Measurements from ENCODE around the gene PCDH12.
"Not testable (repeated sequence)": the region's sequence is repeated elsewhere in the genome, so short reads cannot be mapped to it uniquely, and the experiment has no call there.

Gene PCDH12

DNA sequence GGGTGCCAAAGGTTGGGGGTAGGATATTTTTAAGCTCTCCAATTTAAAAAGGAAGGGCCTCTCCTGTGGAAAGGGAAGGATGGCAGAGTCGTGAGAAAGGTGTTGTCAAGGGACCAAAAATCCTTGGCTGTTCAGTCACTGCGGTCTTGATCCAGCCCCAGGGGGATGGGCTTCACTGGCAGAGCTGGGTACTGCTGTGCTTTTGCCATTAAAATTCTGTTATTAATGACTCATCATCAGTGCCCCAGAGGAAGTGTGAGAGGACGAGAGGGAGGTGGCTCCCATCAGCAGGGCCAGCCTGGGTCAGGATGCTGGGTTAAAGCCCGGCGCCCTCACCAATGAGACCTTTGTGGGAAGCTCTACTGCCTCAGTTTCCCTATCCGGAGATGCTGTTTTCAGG is 16.7 kb downstream of the PCDH12 start:
- no peak for DNase-seq (ENCODE audit: low read depth in 1 of 2, low spot score in 1 of 2)

DNA sequence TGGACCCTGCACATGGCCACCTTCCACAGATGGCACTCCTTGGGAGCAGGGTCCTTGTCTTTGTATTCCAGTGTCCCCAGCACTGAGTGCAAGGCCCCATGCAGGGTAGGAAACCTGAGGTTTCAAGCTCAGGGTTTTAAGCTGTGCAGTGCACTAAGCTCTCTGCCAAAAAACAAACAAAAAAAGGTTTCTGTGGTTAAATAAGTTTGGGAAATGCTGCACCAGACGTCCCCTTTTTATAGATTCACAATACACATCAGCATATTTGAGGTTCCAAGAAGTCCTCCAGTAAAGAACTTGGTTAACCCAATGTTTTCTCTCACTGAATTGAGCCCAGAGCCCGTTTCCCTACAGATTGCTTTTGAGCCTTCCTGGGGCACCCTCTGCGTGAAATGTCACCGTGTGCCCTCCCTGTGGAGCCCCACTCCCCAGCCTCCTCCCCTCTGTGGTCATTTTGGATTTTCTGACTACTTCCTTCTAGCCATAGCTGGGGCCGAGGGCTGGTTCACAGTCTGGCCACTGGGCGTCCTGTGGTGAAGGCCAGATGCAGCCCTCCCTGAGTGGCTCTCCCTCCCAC is 17.2 kb downstream of the PCDH12 start:
- no peak for DNase-seq (ENCODE audit: low read depth in 1 of 2, low spot score in 1 of 2)

DNA sequence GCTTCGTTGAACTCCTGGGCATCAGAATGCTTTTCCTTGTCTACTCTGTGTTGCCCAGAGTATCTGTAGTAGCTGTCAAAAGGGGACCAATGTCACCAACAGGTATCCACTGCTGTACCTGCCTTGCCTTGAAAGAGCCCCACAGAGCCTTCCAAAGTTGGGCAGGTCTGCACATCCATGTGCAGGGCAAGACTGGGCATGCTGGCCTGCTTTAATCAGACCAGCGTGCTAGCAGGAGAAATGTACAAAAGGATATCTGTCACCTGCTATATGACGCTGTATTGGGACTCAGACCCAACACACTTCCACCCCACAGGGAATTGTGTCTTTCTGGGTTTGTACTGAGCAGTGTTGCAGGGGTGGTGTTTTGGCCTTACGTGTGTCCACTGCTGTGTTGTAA is 22.5 kb downstream of the PCDH12 start:
- DNase-seq (ENCODE audit: low read depth in 1 of 2, low spot score in 1 of 2), result no peak

DNA sequence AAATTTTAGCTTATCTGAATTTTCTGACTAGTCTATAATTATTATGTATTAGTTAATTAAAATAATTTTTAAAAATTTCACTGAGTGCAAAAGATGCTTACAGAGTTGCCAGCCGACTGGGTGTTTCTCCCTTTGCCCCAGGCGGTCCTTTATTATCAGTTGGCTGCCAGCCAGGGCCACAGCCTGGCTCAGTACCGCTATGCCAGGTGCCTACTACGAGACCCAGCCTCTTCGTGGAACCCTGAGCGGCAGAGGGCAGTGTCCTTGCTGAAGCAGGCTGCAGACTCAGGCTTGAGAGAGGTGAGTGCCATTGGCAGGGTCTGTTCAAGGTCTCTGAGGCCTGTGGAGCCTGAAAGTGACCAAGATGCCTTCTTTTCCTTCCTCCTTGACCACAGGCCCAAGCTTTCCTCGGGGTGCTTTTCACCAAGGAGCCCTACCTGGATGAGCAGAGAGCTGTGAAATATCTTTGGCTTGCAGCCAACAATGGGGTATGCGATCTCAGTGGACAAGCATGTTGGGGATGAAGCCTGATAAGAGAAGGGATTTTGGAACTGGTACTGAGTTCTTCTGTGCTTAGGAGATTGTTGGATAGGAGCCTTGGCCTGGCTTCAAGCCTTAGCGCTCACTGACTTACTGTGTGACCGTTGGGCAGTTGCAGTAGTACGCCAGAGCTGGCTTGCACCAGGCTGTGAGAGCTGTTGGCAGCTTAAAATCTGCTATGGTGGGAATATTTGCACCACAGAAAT is 23.7 kb downstream of the PCDH12 start:
- DNase-seq (ENCODE audit: low read depth in 1 of 2, low spot score in 1 of 2), result no peak

DNA sequence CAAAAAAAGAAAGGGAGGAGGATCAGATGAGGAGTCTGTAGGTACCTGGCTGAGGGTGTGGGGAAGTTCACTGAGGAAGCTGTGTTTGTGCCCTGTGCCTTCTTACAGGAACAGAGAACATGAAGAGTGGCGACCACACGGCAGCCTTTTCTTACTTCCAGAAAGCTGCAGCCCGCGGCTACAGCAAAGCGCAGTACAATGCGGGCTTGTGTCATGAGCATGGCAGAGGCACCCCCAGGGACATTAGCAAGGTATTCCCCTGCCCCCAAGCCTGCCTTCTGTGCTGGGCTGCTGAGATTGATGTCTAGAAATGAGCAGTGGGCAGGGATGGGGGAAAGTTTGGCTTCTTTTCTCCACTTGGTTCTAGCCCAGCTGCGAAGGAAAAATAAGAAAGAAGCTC is 24.9 kb downstream of the PCDH12 start:
- no peak for DNase-seq (ENCODE audit: low read depth in 1 of 2, low spot score in 1 of 2)

DNA sequence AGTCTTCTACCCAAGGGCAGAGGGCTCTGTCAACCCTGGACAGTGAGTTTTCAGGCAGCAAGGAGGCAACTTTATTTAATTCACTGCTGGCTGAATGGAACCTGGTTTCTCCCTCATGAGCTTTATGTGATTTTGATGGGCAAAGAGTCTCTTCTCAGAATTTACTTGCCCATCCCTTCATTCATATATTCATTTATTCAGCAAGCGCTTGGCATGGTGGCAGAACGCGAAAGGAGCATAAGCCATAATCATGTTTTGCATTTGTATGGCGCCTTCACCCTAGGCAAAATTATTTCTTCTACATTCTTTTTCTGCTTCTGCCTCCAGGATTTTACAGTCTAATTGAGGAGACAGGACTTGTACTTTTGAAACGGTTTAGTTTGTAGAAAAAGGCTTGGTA is 26.3 kb downstream of the PCDH12 start:
- DNase-seq (ENCODE audit: low read depth in 1 of 2, low spot score in 1 of 2), result no peak

DNA sequence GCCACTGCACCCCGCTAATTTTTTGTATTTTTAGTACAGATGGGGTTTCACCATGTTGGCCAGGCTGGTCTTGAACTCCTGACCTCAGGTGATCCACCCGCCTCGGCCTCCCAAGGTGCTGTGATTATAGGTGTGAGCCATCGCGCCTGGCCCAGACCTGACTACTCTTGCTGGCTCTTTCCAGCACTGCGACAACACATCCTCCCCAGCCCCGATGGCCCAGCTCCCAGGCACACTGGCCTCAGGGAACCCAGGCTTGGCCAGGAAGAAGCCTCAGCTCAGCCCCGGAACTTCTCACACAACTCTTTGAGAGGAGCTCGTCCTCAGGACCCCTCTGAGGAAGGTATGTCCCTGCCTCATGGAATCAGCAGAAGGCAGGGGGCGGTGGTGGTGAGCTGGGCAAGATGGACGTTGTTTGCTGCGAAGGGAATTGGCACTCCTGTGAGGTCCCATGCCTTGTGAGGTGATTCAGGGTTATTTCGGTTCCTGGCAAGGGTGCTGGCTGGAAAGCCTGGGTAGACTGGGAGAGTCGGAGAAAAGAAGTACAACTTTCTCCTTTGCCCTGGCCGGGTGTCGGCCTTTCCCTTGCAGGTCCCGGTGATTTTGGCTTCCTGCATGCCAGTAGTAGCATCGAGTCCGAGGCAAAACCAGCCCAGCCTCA is 28.5 kb downstream of the PCDH12 start:
- no peak for DNase-seq (ENCODE audit: low read depth in 1 of 2, low spot score in 1 of 2)

DNA sequence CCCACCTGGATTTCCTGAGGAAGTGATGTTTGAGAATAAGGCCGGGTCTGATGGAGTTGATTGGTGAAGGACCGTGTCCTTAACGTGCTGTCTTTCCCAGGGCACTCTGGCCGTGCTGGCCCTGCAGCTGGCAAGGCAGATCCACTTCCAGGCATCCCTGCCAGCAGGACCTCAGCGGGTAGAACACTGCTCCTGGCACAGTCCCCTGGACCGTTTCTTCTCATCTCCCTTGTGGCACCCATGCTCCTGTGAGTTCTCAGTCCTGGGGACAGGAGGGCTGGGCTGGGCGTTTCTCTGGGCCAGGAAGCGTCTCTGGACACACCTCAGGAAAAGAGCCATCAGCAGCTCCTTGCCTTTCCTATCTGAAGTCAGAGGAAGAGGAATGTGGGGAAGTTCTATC is 30.0 kb downstream of the PCDH12 start:
- no peak for DNase-seq (ENCODE audit: low read depth in 1 of 2, low spot score in 1 of 2)

DNA sequence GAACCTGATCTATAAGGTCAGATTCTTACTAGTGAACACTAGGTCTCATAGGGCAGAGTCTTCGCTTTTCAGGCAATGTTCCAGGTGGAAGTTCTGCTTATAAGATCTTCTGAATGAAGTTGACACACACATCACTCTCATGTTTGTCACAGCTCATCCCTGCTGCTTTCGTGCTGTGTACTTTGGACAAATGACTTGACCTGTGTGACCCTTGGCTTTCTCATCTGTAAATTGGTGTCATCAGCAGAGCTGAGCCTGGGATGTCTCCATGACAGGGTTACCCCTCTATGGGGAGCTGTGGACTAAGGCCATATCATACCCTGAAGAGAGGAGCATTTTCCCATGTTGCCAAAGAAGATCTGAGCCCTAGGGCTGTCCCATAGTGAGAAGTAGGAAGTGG is 31.6 kb downstream of the PCDH12 start:
- no peak for DNase-seq (ENCODE audit: low read depth in 1 of 2, low spot score in 1 of 2)

DNA sequence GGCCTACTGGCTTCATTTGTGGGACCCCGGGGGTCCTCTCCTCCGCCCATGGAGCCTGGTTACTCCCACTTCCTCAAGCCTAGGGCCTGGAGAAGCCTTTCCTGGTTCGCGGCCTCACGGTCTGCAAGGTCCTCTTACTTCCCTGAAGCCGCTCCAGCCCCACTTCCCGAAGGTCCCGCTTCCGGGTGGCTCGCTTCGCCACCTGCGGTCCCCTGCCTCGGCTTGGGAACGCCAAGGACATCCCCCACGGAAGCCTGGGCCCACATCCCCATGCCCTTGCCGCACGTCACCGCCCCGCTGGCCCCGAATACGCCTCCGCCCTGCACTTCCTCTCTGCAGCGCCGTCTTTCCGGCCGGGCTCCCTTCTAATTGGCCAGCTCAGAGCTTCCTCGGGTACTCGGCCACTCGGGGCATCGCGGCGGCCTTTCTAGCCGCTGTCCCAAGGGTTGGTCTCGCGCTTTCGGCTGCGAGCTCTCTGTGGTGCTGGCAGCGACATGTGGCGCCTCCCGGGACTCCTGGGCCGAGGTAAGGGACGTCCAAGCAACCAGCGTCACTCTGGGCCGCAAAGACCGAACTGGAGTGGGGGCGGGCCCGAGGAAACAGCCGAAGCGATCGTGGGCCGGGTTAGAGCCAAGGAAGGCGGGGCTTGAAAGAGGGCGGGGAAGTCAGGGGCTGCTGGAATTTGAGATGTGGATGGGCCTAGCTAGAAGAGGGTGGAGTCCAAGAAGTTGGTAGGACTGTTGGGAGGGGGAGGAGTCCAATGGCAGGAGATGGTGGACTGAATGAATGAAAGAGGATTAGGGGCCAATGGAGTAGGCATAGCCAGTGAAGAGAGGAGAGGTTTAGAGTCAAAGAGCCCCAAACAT is 34.3 kb downstream of the PCDH12 start, which contains the start of gene DELE1:
DELE1 (plus strand) TSS at position 424 of the 866 bp plus-strand sequence; CDS start at position 495, 71 bp downstream.
- DNase-seq (ENCODE audit: low read depth in 1 of 2, low spot score in 1 of 2), result peak; percentile 73 to 91

DNA sequence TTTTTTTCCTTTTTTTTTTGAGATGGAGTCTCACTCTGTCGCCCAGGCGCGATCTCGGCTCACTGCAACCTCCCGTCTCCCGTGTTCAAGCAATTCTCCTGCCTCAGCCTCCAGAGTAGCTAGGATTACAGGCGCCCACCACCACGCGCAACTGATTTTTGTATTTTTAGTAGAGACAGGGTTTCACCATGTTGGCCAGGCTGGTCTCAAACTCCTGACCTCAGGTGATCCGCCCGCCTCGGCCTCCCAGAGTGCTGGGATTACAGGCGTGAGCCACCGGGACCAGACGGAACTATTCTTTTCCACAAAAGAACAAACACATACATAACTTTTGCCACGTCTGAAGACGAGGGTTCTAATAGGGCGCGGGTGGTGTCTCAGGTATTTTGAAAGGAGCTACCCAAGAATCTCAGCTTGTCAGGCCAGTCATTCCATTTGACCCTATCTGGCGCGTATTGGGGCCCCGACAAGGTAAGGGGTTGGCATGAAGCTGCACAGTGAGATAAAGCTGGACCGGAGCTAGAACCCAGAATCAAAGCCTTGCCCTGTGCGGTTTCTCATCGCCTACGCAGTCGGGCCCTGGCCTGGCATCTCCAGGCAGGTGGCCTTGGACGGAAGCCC is 35.1 kb downstream of the PCDH12 start:
- DNase-seq (ENCODE audit: low read depth in 1 of 2, low spot score in 1 of 2), result not testable (repeated sequence)

DNA sequence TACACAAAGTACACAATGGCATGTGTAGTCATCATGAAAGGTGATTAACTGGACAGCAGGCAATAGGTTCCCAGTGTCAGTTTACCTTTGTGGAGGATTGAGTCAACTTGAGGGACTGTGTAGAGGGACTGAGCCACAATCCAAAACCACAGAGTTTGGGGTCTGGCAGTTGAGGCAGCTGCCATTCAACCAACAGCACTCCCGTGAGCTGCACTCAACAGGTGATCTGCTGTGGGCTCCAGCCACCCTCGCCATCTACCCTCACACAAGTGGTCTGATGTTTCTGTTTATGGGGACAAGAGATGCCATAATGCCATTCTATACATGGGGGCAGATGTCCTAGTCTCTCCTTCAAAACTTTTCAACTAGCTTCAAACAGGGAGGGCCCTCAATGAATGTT is 37.2 kb downstream of the PCDH12 start:
- no peak for DNase-seq (ENCODE audit: low read depth in 1 of 2, low spot score in 1 of 2)

DNA sequence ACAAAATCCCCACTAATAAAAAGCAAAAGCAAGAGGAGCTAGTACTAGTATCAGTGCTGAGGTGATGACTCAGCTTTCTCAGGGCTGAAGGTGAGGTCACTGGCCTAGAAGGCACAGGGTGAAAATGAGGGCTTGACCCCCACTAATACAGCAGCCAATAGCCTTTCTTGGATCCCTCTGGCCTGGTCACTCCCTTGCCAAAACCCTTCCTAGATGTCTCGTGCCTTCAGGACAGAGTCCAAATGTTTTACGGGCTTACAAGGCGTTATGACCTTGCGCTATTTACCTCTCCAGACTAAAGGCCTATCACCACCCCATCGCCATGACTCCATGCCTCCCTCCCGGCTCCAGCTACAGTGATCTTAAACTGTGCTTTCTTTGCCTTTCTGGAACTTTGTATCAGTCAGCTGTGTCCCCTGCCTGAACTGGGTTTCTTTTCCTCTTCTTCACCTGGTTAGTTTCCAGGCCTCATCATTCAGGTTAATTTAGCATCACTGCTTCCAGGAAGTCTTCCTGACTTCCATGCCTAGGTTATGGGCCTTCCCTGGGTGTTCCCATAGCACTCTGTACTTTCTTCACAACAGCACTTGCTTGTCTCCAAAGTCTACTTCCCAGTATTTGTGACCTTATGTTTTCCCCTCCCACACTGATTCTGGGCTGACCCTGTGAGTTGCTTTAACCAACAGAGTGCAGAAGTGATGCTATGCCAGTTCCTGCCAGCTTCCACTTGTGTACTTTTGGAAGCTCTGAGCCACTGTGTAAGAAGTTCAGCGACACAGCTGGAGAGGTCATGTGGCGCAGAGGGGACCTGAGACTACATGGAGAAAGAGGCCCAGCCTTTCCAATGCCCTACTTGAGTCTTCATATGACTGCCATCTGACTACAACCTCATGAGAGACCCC is 38.5 kb downstream of the PCDH12 start:
- no peak for DNase-seq (ENCODE audit: low read depth in 1 of 2, low spot score in 1 of 2)

DNA sequence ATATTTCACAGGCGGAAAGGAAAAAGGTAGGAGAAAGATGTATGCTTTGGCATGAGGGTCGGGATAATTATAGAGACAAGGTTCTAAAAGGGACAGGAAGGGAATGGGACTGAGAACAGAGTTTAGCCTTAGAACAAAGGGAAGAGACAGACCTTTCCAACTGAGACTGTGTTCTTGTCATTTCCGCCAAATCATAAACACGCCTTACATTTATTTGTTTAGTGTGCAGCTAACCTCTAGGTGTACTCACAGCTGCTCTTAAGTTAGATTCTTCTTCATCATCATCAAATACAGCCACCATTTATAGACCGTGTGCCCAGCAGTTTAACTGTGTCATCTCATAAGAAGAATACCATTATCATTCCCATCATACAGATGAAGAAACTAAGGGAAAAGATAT is 40.2 kb downstream of the PCDH12 start:
- DNase-seq (ENCODE audit: low read depth in 1 of 2, low spot score in 1 of 2), result no peak

DNA sequence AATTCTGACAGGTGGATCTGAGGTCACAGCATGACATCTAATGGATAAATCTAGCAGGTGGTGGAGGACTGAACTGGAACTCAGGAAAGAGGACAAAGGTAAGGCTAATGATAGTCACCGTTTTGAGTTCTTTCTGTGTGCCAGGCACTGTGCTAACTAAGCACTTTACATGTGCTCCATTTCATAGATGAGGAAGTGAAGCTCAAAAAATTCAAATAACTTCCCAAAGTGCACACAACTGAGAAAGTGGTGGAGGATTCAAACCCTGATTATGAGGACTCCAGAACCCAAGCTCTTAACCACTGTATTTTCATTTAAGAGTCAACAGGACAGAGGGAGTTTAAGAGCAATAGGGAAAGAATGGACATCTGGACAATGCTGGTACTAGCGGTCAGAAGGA is 41.5 kb downstream of the PCDH12 start:
- DNase-seq (ENCODE audit: low read depth in 1 of 2, low spot score in 1 of 2), result no peak

DNA sequence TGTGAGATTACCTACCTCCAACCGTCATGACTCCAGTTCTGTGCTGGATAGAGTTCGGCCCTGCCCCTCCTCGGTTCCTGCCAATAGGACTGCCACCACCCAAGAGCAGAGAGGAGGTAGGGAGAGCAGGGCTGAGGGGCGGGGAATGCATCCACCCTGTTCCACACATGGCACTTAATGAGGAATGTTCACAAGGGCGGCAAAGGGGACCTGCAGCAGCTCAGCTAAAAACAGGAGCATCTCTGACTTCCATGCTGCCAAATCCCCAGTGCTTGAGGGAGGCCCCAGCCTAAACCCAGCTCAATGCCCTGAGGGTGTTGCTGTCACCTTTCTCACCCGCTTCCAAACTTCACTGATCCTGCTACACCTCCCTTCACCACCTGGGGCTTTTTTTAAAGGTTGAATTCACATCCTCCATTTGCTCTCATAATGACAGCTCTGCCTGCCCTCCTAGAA is 42.1 kb downstream of the PCDH12 start:
- DNase-seq (ENCODE audit: low read depth in 1 of 2, low spot score in 1 of 2), result no peak

DNA sequence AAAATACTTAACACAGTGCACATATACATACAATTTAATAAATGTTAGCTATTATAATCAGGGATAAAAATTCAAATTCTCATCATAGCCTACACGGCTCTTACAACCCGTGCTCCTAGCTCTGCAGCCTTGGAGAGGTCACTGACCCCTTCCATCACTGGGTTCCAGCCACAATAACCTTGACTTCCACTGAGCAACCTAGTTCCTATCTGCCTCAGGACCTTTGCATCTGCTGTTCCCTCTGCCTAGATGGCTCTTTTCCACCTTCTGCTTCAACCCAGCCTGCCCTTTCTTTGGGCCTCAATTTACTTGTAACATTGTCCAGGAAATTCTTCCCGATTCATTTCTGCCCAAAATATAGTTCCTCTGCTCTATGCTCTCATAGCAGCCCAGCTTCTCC is 43.2 kb downstream of the PCDH12 start:
- no peak for DNase-seq (ENCODE audit: low read depth in 1 of 2, low spot score in 1 of 2)

DNA sequence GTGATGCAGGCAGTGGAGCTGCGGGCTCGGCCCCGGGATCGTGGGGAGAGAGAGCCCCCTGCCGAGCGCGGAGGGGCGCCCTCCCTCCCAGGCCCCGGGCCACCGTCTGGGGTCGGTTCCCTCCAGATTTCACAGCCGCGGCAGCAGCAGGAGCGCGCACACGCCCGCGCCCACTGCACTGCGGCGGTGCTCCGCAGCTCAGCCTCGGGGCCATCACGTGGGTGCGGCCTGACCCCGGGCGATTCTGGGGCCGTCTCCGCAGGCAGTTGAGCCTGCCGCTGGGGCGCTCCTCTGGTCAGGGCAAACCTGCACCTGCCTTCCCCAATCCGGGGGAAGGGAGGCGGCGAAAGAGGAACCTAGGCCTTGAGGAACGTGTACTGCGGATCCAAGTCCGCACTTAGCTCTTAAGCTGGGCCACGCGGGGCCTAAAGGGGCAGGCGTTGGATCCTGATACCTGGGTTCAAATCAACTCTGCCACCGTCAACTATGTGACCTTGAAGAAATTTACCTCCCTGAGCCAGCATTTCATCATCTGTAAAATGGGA is 43.7 kb downstream of the PCDH12 start:
- peak in 1 of 2 donors; percentile 8 for DNase-seq (ENCODE audit: low read depth in 1 of 2, low spot score in 1 of 2)

DNA sequence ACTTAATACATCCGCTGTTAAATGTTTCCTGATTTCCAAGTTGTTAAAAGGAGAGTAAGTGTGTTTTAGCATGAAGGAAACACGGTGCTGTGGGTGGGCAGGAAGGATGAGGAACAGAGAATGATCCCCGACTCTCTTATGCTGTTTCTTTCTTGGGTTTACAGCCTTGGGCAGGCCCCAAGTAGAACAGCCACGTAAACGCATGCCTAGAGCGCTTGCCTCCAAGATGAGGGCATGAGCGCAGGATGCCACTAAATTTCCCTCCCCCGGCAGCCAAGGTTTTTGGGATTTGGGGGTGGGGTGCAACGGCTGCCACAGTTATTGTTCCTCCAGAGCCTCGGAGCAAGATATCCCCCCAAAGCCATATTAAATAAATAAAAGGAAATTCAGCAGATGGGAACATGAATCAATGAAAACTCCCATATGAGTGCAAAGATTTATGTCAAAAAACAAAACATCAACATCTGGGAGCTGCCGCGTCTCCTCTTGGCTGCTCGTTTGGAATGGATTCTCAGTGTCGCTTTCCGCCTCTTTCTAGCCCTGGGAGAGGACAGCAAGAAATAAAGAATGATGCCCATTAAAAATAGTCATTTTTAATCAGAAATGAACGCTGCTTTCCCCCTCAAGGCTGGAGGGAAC is 44.3 kb downstream of the PCDH12 start:
- DNase-seq (ENCODE audit: low read depth in 1 of 2, low spot score in 1 of 2), result no peak

Data from stimulated activated CD4-positive, alpha-beta T cell treated with anti-CD3 and anti-CD28 coated beads, Interleukin-15, amount 100 ng/mL, for 1 hour (primary cell).